Ishikawa (cell line): ENCODE measurements around the gene CACNA2D2.

Source experiments
- EGR1 ChIP-seq: IDR thresholded peaks from 2 replicates; pipeline ENCODE4 v1.6.1; 2012
- EP300 ChIP-seq: IDR thresholded peaks from 2 replicates; pipeline ENCODE4 v1.6.1; 2012; ENCODE audit warnings: borderline replicate concordance
- TAF1 ChIP-seq: IDR thresholded peaks from 2 replicates; pipeline ENCODE4 v1.6.1; 2012; ENCODE audit warnings: low read depth, mild to moderate bottlenecking
- YY1 ChIP-seq: IDR thresholded peaks from 2 replicates; pipeline ENCODE4 v1.6.1; 2012; ENCODE audit warnings: low read depth
- TF ChIP-seq, protein P1 (sequence below): IDR thresholded peaks from 2 replicates; pipeline ENCODE4 v1.6.1; 2012; ENCODE audit warnings: low read depth, mild to moderate bottlenecking

DNA sequence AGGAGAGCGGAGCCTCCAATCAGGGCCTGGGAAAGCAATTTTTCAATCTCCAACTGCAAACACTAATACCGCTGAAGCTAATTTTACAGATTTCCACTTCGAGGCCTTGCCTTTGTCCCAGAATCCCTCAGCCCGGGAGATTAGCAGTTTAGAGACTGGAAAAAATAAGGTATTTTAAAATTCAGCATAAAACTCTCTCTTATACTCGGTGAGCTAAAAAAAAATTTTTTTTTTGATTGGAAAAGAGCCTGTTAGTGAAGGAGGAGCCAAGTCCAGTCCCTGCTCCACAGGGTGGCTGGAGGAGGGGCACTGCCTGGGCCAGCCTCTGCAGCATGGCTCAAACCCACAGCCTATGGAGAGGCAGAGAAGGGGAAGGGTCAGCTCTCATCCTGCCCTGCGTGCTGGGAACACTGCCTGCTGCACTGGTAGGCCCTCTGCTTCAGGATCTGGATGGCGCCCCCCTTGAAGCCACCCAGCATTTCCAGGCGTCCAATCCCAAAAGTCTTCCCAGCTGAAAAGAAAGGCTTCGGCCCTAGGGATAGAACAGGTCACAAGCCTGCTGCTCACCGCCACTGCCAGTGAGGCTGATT, 48.9 kb downstream of the CACNA2D2 start:
- no peak for TF ChIP-seq EP300
- TF ChIP-seq, protein P1, sequence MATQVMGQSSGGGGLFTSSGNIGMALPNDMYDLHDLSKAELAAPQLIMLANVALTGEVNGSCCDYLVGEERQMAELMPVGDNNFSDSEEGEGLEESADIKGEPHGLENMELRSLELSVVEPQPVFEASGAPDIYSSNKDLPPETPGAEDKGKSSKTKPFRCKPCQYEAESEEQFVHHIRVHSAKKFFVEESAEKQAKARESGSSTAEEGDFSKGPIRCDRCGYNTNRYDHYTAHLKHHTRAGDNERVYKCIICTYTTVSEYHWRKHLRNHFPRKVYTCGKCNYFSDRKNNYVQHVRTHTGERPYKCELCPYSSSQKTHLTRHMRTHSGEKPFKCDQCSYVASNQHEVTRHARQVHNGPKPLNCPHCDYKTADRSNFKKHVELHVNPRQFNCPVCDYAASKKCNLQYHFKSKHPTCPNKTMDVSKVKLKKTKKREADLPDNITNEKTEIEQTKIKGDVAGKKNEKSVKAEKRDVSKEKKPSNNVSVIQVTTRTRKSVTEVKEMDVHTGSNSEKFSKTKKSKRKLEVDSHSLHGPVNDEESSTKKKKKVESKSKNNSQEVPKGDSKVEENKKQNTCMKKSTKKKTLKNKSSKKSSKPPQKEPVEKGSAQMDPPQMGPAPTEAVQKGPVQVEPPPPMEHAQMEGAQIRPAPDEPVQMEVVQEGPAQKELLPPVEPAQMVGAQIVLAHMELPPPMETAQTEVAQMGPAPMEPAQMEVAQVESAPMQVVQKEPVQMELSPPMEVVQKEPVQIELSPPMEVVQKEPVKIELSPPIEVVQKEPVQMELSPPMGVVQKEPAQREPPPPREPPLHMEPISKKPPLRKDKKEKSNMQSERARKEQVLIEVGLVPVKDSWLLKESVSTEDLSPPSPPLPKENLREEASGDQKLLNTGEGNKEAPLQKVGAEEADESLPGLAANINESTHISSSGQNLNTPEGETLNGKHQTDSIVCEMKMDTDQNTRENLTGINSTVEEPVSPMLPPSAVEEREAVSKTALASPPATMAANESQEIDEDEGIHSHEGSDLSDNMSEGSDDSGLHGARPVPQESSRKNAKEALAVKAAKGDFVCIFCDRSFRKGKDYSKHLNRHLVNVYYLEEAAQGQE: no peak
- no peak for TF ChIP-seq TAF1
- TF ChIP-seq EGR1: no peak
- no peak for TF ChIP-seq YY1
